IMR-90 (cell line): ENCODE data around the gene ACE. TPM values are rescaled to one million over a fixed set of nuclear protein-coding genes. Genes with fewer than 3 reads are reported as not detected.

Experiments used
- ATAC-seq: fragments of 200-7000 bp; cut with Tn5 transposase; 2 replicates; pipeline ENCODE4 v1.9.1; 2020; ENCODE audit warnings: low read depth, mild to moderate bottlenecking, moderate library complexity
- BruUV-seq: library from RNA; stranded (reverse); fragments of 400-500 nt; replicated peaks from 2 replicates; lab custom pipeline; 2021; lab: Mats Ljungman, UMichigan
- CTCF ChIA-PET: fragments of 300-600 bp; formaldehyde crosslinking; extraction: SDS; loops from one replicate; lab custom pipeline; 2021; ENCODE audit warnings: antibody characterized with exemption; lab: Yijun Ruan, JAX
- POLR2A ChIA-PET: fragments of 300-600 bp; sonication (Branson Sonifier 250); formaldehyde crosslinking; loops from one replicate; lab custom pipeline; 2022; ENCODE audit warnings: antibody characterized with exemption; ENCODE audit not compliant: unreplicated experiment; lab: Charles Lee
- DNase-seq: peaks from one replicate; pipeline ENCODE4 v3.0.0; 2013
- H2AFZ ChIP-seq: replicated peaks from 2 replicates; pipeline ENCODE3; 2013; ENCODE audit warnings: low read length, mild to moderate bottlenecking; ENCODE audit not compliant: poor library complexity
- H2AK5ac ChIP-seq: 2 replicates; pipeline ENCODE4 v1.6.1; 2013; ENCODE audit warnings: low read depth, low read length, inconsistent platforms
- H2AK9ac ChIP-seq: replicated peaks from 2 replicates; pipeline ENCODE3; 2013; ENCODE audit warnings: mild to moderate bottlenecking, low read depth, low read length, moderate library complexity; ENCODE audit not compliant: poor library complexity
- H2BK120ac ChIP-seq: 2 replicates; pipeline ENCODE4 v1.6.1; 2013; ENCODE audit warnings: low read depth, low read length, inconsistent platforms
- H2BK15ac ChIP-seq: 3 replicates; pipeline ENCODE4 v1.6.1; 2013; ENCODE audit warnings: low read depth, low read length, inconsistent platforms
- H2BK20ac ChIP-seq: 2 replicates; pipeline ENCODE4 v1.6.1; 2013; ENCODE audit warnings: low read depth, mild to moderate bottlenecking, inconsistent platforms, low read length, moderate library complexity
- H2BK5ac ChIP-seq: 2 replicates; pipeline ENCODE4 v1.6.1; 2013; ENCODE audit warnings: mild to moderate bottlenecking, low read depth, low read length, inconsistent platforms; ENCODE audit not compliant: poor library complexity, severe bottlenecking
- H3K14ac ChIP-seq: replicated peaks from 2 replicates; pipeline ENCODE4 v1.6.1; 2013; ENCODE audit warnings: low read depth, low read length, inconsistent platforms
- H3K18ac ChIP-seq: 2 replicates; pipeline ENCODE4 v1.6.1; 2013; ENCODE audit warnings: low read depth, low read length, control low read depth
- H3K23ac ChIP-seq: 2 replicates; pipeline ENCODE4 v1.6.1; 2013; ENCODE audit warnings: low read depth, low read length, inconsistent platforms
- H3K27ac ChIP-seq: 2 replicates; pipeline ENCODE4 v1.5.1; 2013; ENCODE audit warnings: mild to moderate bottlenecking, control low read depth, low read length; ENCODE audit not compliant: insufficient read depth
- H3K27me3 ChIP-seq: 2 replicates; pipeline ENCODE4 v1.6.1; 2013; ENCODE audit warnings: low read length; ENCODE audit not compliant: control insufficient read depth, insufficient read depth
- H3K36me3 ChIP-seq: 2 replicates; pipeline ENCODE4 v1.6.1; 2013; ENCODE audit warnings: low read length, mixed read lengths; ENCODE audit not compliant: control insufficient read depth, insufficient read depth
- H3K4ac ChIP-seq: 2 replicates; pipeline ENCODE4 v1.6.1; 2013; ENCODE audit warnings: low read depth, low read length, inconsistent platforms
- H3K4me1 ChIP-seq: 2 replicates; pipeline ENCODE4 v1.6.1; 2013; ENCODE audit warnings: low read length, mixed read lengths; ENCODE audit not compliant: control insufficient read depth, insufficient read depth
- H3K4me2 ChIP-seq: 2 replicates; pipeline ENCODE4 v1.6.1; 2013; ENCODE audit warnings: low read depth, mild to moderate bottlenecking, control low read depth, low read length, moderate library complexity
- H3K4me3 ChIP-seq: 2 replicates; pipeline ENCODE4 v1.5.1; 2013; ENCODE audit warnings: low read depth, mild to moderate bottlenecking, control low read depth, low read length, moderate library complexity; ENCODE audit not compliant: insufficient read depth
- H3K56ac ChIP-seq: 2 replicates; pipeline ENCODE4 v1.6.1; 2013; ENCODE audit warnings: low read length, inconsistent platforms; ENCODE audit not compliant: insufficient read depth; ENCODE audit errors: extremely low read depth
- H3K79me1 ChIP-seq, 2 experiments: 2 replicates each; pipeline ENCODE4 v1.6.1; 2013; ENCODE audit warnings: low read length in 2 of 2, inconsistent platforms in 1 of 2, low read depth in 1 of 2
- H3K9ac ChIP-seq: 2 replicates; pipeline ENCODE4 v1.6.1; 2013; ENCODE audit warnings: low read depth, low read length, control low read depth
- H3K9me1 ChIP-seq: 2 replicates; pipeline ENCODE4 v1.6.1; 2013; ENCODE audit warnings: low read length, inconsistent platforms; ENCODE audit not compliant: insufficient read depth
- H3K9me3 ChIP-seq: 2 replicates; pipeline ENCODE4 v1.6.1; 2013; ENCODE audit warnings: low read length; ENCODE audit not compliant: control insufficient read depth, insufficient read depth
- H4K20me1 ChIP-seq: 2 replicates; pipeline ENCODE4 v1.6.1; 2013; ENCODE audit warnings: low read length, inconsistent platforms; ENCODE audit not compliant: insufficient read depth
- H4K5ac ChIP-seq: 2 replicates; pipeline ENCODE4 v1.6.1; 2013; ENCODE audit warnings: mild to moderate bottlenecking, low read depth, low read length, control low read depth
- H4K8ac ChIP-seq, 2 experiments: 2 replicates each; pipeline ENCODE4 v1.6.1; 2013; ENCODE audit warnings: low read depth in 2 of 2, low read length in 2 of 2, control low read depth in 1 of 2, inconsistent platforms in 1 of 2
- H4K91ac ChIP-seq: 2 replicates; pipeline ENCODE4 v1.6.1; 2013; ENCODE audit warnings: low read depth, low read length, inconsistent platforms; ENCODE audit not compliant: insufficient read depth
- CEBPB ChIP-seq: IDR thresholded peaks from 2 replicates; pipeline ENCODE4 v1.6.1; 2012; ENCODE audit warnings: low read depth, low read length, improper control_type of control experiment
- FOS ChIP-seq: fragments of 150-350 bp; IDR thresholded peaks from 2 replicates; pipeline ENCODE4 v1.6.1; 2016; ENCODE audit warnings: low read depth, low read length
- MAZ ChIP-seq: IDR thresholded peaks from 2 replicates; pipeline ENCODE4 v1.6.1; 2012; ENCODE audit warnings: low read depth, mild to moderate bottlenecking, low read length, improper control_type of control experiment, moderate library complexity, borderline replicate concordance
- MXI1 ChIP-seq: IDR thresholded peaks from 2 replicates; pipeline ENCODE4 v1.6.1; 2012; ENCODE audit warnings: low read depth, mild to moderate bottlenecking, low read length, moderate library complexity, borderline replicate concordance
- NFE2L2 ChIP-seq: fragments of 150-350 bp; IDR thresholded peaks from 2 replicates; pipeline ENCODE4 v1.6.1; 2016; ENCODE audit warnings: low read depth, mild to moderate bottlenecking, low read length
- POLR2A ChIP-seq: IDR thresholded peaks from 2 replicates; pipeline ENCODE4 v1.6.1; 2012; ENCODE audit warnings: mild to moderate bottlenecking, low read depth, low read length
- RAD21 ChIP-seq: IDR thresholded peaks from 2 replicates; pipeline ENCODE4 v1.6.1; 2012; ENCODE audit warnings: low read length, improper control_type of control experiment
- RFX5 ChIP-seq: IDR thresholded peaks from 2 replicates; pipeline ENCODE4 v1.8.0; 2012; ENCODE audit warnings: low read depth, mild to moderate bottlenecking, low read length, moderate library complexity
- SMC3 ChIP-seq: fragments of 150-350 bp; IDR thresholded peaks from 2 replicates; pipeline ENCODE4 v1.6.1; 2016; ENCODE audit warnings: low read depth, mild to moderate bottlenecking, antibody characterized with exemption, low read length, moderate library complexity
- WGBS, 2 experiments: methylation state at CpG; one replicate each; pipeline versions ENCODE4 v1.1.5 to v1.1.7; 2013; ENCODE audit warnings: missing lambda C conversion rate in 2 of 2; ENCODE audit not compliant: insufficient read length in 1 of 2; ENCODE audit errors: extremely low coverage in 2 of 2; 5-methylcytosine and 5-hydroxymethylcytosine counted together
- dilution Hi-C: fragments of 300-500 bp; cut with HindIII; formaldehyde crosslinking; loops from one replicate; pipeline ENCODE4 v1.14.3; 2018; ENCODE audit warnings: low sequenced_read_pairs; ENCODE audit not compliant: unreplicated experiment
- in situ Hi-C: fragments of 300-500 bp; cut with MboI; formaldehyde crosslinking; loops from 3 replicates; pipeline ENCODE4 v1.14.3; 2019; ENCODE audit warnings: low sequenced_read_pairs, inconsistent platforms, mixed read lengths
- intact Hi-C: fragments of 100-400 bp; cut with micrococcal nuclease; formaldehyde crosslinking; loops from 2 replicates; pipeline ENCODE4 v1.10.0; 2022
- polyA plus RNA-seq, 3 experiments: library from polyadenylated mRNA; depleted of rRNA; stranded (reverse); fragments of >200 nt; gene quantifications; 2 replicates each; pipeline ENCODE4 v1.2.3, GENCODE V29; 2012; ENCODE audit warnings: low replicate concordance in 1 of 3
- total RNA-seq: library from RNA; depleted of rRNA; stranded (reverse); fragments of >200 nt; gene quantifications from 2 replicates; pipeline ENCODE4 v1.2.3, GENCODE V29; 2012
- TF ChIP-seq, protein P1 (sequence below): fragments of 150-350 bp; IDR thresholded peaks from 2 replicates; pipeline ENCODE4 v1.6.1; 2016; ENCODE audit warnings: low read depth, mild to moderate bottlenecking, low read length, moderate library complexity, borderline replicate concordance
- TF ChIP-seq, protein P2 (sequence below): fragments of 150-350 bp; IDR thresholded peaks from 2 replicates; pipeline ENCODE4 v1.6.1; 2017; ENCODE audit warnings: mild to moderate bottlenecking, antibody characterized with exemption, low read length, low read depth
- TF ChIP-seq, protein P3 (sequence below): conservative IDR thresholded peaks from 2 replicates; pipeline ENCODE4 v1.5.1; 2012; ENCODE audit warnings: mild to moderate bottlenecking, low read depth, low read length, improper control_type of control experiment

ACE gene
- total and polyA plus RNA-seq, 2 of the 4 experiments (the other 2 are of a cell fraction) = 1.4 to 5.8 TPM

DNA sequence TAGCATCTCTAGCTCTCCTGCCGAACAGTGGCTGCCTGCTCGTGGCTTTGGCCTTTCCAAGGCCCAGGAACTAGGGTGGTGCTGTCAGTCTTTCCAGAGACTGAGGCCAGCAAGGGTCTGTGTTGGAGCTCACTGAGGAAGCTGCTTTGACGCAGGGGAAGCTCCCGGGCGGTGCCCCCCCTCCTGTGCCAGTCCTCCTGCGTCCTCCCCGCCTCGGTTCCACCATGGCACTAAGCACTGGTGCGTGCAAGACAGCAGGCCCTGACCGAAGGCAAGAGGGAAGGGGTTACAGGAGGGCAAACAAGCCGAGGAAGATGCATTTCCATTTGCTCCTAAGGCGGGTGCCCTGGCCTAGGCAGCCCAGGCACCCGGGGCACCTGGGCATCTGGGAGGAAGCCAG, 35.2 kb upstream of the ACE start:
- no peaks in the 10 kb centered on the region for H3K9me1 ChIP-seq
- no peak overlapping the region for H3K9ac ChIP-seq
- H4K8ac ChIP-seq = no peak overlapping the region
- no peak overlapping the region for H4K5ac ChIP-seq
- H4K91ac ChIP-seq = no peak overlapping the region
- no peak overlapping the region for H2BK15ac ChIP-seq
- dilution Hi-C loops = no loop called here
- no peak overlapping the region for H3K27ac ChIP-seq
- BruUV-seq = no TSS peak
- H2BK120ac ChIP-seq = no peak overlapping the region
- ATAC-seq (no peak), DNase-seq (no peak)
- H3K79me1 ChIP-seq = no peaks in the 10 kb centered on the region
- H3K56ac ChIP-seq = no peak overlapping the region
- H3K36me3 ChIP-seq = no peaks in the 10 kb centered on the region
- H3K9me3 ChIP-seq = no peaks in the 10 kb centered on the region
- no peak for TF ChIP-seq MXI1
- TF ChIP-seq MAZ = no peak
- TF ChIP-seq CEBPB = no peak
- TF ChIP-seq RFX5 = no peak
- TF ChIP-seq NFE2L2 = no peak
- TF ChIP-seq, protein P1, sequence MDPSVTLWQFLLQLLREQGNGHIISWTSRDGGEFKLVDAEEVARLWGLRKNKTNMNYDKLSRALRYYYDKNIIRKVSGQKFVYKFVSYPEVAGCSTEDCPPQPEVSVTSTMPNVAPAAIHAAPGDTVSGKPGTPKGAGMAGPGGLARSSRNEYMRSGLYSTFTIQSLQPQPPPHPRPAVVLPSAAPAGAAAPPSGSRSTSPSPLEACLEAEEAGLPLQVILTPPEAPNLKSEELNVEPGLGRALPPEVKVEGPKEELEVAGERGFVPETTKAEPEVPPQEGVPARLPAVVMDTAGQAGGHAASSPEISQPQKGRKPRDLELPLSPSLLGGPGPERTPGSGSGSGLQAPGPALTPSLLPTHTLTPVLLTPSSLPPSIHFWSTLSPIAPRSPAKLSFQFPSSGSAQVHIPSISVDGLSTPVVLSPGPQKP = no peak
- no peak for TF ChIP-seq POLR2A
- no peak for TF ChIP-seq SMC3
- no peak for TF ChIP-seq FOS
- TF ChIP-seq, protein P2, sequence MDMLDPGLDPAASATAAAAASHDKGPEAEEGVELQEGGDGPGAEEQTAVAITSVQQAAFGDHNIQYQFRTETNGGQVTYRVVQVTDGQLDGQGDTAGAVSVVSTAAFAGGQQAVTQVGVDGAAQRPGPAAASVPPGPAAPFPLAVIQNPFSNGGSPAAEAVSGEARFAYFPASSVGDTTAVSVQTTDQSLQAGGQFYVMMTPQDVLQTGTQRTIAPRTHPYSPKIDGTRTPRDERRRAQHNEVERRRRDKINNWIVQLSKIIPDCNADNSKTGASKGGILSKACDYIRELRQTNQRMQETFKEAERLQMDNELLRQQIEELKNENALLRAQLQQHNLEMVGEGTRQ = no peak
- TF ChIP-seq, protein P3, sequence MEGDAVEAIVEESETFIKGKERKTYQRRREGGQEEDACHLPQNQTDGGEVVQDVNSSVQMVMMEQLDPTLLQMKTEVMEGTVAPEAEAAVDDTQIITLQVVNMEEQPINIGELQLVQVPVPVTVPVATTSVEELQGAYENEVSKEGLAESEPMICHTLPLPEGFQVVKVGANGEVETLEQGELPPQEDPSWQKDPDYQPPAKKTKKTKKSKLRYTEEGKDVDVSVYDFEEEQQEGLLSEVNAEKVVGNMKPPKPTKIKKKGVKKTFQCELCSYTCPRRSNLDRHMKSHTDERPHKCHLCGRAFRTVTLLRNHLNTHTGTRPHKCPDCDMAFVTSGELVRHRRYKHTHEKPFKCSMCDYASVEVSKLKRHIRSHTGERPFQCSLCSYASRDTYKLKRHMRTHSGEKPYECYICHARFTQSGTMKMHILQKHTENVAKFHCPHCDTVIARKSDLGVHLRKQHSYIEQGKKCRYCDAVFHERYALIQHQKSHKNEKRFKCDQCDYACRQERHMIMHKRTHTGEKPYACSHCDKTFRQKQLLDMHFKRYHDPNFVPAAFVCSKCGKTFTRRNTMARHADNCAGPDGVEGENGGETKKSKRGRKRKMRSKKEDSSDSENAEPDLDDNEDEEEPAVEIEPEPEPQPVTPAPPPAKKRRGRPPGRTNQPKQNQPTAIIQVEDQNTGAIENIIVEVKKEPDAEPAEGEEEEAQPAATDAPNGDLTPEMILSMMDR = no peak
- TF ChIP-seq RAD21 = no peak
- no peak overlapping the region for H3K4me3 ChIP-seq
- POLR2A ChIA-PET = no interaction called here
- intact Hi-C loops = no loop called here
- H2AFZ ChIP-seq = no peak overlapping the region
- no peak overlapping the region for H2BK5ac ChIP-seq
- H3K18ac ChIP-seq = no peak overlapping the region
- no peaks in the 10 kb centered on the region for H4K20me1 ChIP-seq
- H2AK9ac ChIP-seq = no peak overlapping the region
- H3K14ac ChIP-seq = no peak overlapping the region
- in situ Hi-C loops = no loop called here
- 91% methylated on average over 4 of the region's 13 CpGs; no CpG with 5 or more reads in 1 of the 2 experiments for WGBS, 2 experiments
- peaks cover 4% of the 10 kb centered on the region for H3K4me1 ChIP-seq
- no peak overlapping the region for H3K4me2 ChIP-seq
- H3K23ac ChIP-seq = no peak overlapping the region
- no peak overlapping the region for H2AK5ac ChIP-seq
- no peak overlapping the region for H3K4ac ChIP-seq
- CTCF ChIA-PET = no interaction called here
- no peaks in the 10 kb centered on the region for H3K27me3 ChIP-seq
- H2BK20ac ChIP-seq = no peak overlapping the region
